Skeletal muscle tissue (tissue), 4 donors: ENCODE measurements around the gene AFF1. TPM values are rescaled to one million over a fixed set of nuclear protein-coding genes. Genes with fewer than 3 reads are reported as not detected.
A peak's percentile ranks its signal among the peaks of the same experiment; 100 is the strongest.

ENCODE experiments used
- H3K27ac ChIP-seq: one replicate; pipeline ENCODE4 v1.7.0; 2013; ENCODE audit warnings: mild to moderate bottlenecking, low read depth, low read length, inconsistent platforms
- H3K27me3 ChIP-seq, 3 donors: one replicate each; pipeline ENCODE4 v1.7.0; 2013; ENCODE audit warnings: low read length in 3 of 3; ENCODE audit not compliant: control insufficient read depth in 3 of 3, insufficient read depth in 3 of 3
- H3K36me3 ChIP-seq, 3 donors: one replicate each; pipeline ENCODE4 v1.7.0; 2013; ENCODE audit warnings: low read length in 3 of 3; ENCODE audit not compliant: control insufficient read depth in 3 of 3, insufficient read depth in 3 of 3
- H3K4me1 ChIP-seq, 3 donors: one replicate each; pipeline ENCODE4 v1.7.0; 2013; ENCODE audit warnings: low read length in 3 of 3, mild to moderate bottlenecking in 3 of 3; ENCODE audit not compliant: control insufficient read depth in 3 of 3, insufficient read depth in 3 of 3
- H3K4me3 ChIP-seq, 3 donors: one replicate each; pipeline ENCODE4 v1.7.0; 2013; ENCODE audit warnings: low read length in 3 of 3
- H3K9ac ChIP-seq, 3 donors: one replicate each; pipeline ENCODE4 v1.7.0; 2013; ENCODE audit warnings: low read length in 3 of 3, mild to moderate bottlenecking in 3 of 3, moderate library complexity in 2 of 3, low read depth in 1 of 3
- H3K9me3 ChIP-seq, 3 donors: one replicate each; pipeline ENCODE4 v1.7.0; 2013; ENCODE audit warnings: low read length in 3 of 3; ENCODE audit not compliant: control insufficient read depth in 3 of 3
- total RNA-seq: library from RNA; depleted of rRNA; stranded (reverse); fragments of >200 nt; gene quantifications from one replicate; pipeline ENCODE4 v1.2.3, GENCODE V29; 2014
- donor health status: Osteomylitis.

AFF1 gene
- total RNA-seq, 1 donor from 2014 or later: 21.9 TPM

- peak overlapping the region in 1 of 3 donors; percentile 25 for H3K4me3 ChIP-seq
- H3K9ac ChIP-seq: no peak overlapping the region
- no peaks in the 10 kb centered on the region for H3K36me3 ChIP-seq
- no peaks in the 10 kb centered on the region for H3K9me3 ChIP-seq
- H3K27ac ChIP-seq: peak overlapping the region; percentile 10
- H3K4me1 ChIP-seq: peaks cover 14 to 38% (median 24%) of the 10 kb centered on the region in 3 donors
- no peaks in the 10 kb centered on the region for H3K27me3 ChIP-seq
Observed at GRCh38 chr4:86938771-86939520, 4.1 kb downstream of the AFF1 start.

- Histone ChIP-seq H3K27me3 (no peaks in the 10 kb centered on the region), H3K4me3 (no peak overlapping the region), H3K27ac (peak overlapping the region; percentile 0), H3K36me3 (no peaks in the 10 kb centered on the region), H3K4me1 (peaks cover 15 to 35% (median 24%) of the 10 kb centered on the region in 3 donors), H3K9ac (peak overlapping the region in 1 of 3 donors; percentile 35), H3K9me3 (no peaks in the 10 kb centered on the region)
Observed at GRCh38 chr4:86939729-86940575, 5.1 kb downstream of the AFF1 start.

DNA sequence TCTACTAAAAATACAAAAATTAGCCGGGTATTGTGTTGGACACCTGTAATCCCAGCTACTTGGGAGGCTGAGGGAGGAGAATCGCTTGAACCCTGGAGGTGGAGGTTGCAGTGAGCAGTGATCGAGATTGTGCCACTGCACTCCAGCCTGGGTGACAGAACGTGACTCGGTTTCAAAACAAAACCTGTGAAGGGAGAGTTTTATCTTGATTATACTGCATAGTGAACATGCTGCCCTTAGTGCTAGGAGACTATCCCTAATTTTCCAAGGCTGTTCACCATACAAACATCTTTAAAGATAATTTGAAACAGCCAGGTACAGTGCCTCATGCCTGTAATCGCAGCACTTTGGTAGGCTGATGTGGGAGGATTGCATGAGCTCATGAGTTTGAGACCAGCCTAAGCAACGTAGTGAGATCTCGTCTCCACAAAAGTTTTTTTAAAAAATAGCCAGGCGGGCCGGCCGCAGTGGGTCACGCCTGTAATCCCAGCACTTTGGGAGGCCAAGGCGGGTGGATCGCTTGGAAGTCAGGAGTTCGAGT is 6.2 kb downstream of the AFF1 start:
- H3K9ac ChIP-seq: no peak overlapping the region
- H3K4me1 ChIP-seq: peaks cover 17 to 32% (median 23%) of the 10 kb centered on the region in 3 donors
- no peaks in the 10 kb centered on the region for H3K36me3 ChIP-seq
- H3K27me3 ChIP-seq: no peaks in the 10 kb centered on the region
- H3K27ac ChIP-seq: no peak overlapping the region
- no peaks in the 10 kb centered on the region for H3K9me3 ChIP-seq
- H3K4me3 ChIP-seq: no peak overlapping the region

DNA sequence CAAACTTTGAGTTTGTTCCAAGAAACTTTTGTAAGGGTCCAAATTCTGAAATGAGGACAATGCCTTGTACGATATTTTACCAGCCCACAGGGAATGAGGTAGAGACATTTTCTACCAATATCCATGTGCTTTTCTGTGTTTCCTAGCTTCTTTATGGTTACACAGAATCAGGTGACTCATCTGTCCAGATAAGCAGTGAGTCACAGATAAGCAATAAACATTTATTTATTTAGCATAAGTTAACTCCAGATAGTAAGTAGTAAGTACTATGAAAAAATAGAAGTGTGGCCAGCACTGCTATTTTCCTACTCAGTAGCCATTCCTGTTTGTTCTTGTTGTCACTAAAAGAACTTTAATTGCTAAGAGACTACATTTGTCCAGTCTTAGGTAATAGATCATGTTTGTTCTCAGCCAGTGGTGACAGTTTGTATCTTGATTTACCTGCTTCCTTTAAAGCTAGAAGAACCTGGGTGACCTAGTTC is 7.4 kb downstream of the AFF1 start:
- Histone ChIP-seq H3K27ac (no peak overlapping the region), H3K27me3 (no peaks in the 10 kb centered on the region), H3K4me1 (peaks cover 17 to 32% (median 18%) of the 10 kb centered on the region in 3 donors), H3K9me3 (no peaks in the 10 kb centered on the region), H3K9ac (no peak overlapping the region), H3K36me3 (no peaks in the 10 kb centered on the region), H3K4me3 (no peak overlapping the region)

- Histone ChIP-seq H3K4me1 (peaks cover 5 to 18% (median 14%) of the 10 kb centered on the region in 3 donors), H3K27ac (no peak overlapping the region)
Observed at GRCh38 chr4:86944964-86945781, 10.4 kb downstream of the AFF1 start.

DNA sequence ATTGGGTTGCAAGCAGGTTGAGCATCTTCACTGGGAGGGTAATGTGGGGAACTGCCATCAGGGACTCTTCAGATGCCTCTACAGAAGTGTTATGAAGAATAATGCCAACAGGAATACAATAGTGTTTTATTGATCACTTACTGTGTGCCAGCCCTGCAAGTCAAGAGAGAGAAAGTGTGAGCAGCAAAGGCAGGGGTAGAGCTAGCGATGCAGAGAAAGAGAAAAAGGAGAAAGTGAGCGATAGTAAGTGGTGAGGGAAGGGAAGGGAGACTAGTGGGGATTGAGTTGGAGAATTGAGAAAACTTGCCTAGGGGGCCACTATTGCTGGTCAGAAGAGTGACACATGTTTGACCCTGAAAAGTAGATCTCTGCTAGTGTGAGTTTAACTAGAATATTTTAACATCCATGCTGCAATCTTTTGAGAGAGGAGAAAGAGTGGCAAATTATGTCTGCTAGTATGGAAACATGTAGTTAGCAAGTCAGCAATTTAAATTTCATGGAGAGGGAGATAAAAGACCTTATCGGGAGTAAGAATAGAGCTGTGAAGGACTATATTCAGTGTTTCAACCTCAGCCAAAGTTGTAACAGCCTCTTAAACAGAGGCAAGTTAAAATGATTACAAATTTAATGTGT is 12.2 kb downstream of the AFF1 start:
- H3K9ac ChIP-seq: no peak overlapping the region
- H3K9me3 ChIP-seq: no peaks in the 10 kb centered on the region
- peaks cover 0 to 7% (median 3%) of the 10 kb centered on the region in 3 donors for H3K36me3 ChIP-seq
- no peak overlapping the region for H3K27ac ChIP-seq
- H3K4me1 ChIP-seq: peaks cover 14 to 16% (median 15%) of the 10 kb centered on the region in 3 donors
- no peak overlapping the region for H3K4me3 ChIP-seq
- H3K27me3 ChIP-seq: no peaks in the 10 kb centered on the region

More at GRCh38 chr4:86944964-86945781, 10.4 kb downstream of the AFF1 start:
- Histone ChIP-seq H3K9me3 (no peaks in the 10 kb centered on the region), H3K9ac (no peak overlapping the region), H3K36me3 (peaks cover 0 to 7% (median 3%) of the 10 kb centered on the region in 3 donors), H3K4me3 (no peak overlapping the region), H3K27me3 (no peaks in the 10 kb centered on the region)

DNA sequence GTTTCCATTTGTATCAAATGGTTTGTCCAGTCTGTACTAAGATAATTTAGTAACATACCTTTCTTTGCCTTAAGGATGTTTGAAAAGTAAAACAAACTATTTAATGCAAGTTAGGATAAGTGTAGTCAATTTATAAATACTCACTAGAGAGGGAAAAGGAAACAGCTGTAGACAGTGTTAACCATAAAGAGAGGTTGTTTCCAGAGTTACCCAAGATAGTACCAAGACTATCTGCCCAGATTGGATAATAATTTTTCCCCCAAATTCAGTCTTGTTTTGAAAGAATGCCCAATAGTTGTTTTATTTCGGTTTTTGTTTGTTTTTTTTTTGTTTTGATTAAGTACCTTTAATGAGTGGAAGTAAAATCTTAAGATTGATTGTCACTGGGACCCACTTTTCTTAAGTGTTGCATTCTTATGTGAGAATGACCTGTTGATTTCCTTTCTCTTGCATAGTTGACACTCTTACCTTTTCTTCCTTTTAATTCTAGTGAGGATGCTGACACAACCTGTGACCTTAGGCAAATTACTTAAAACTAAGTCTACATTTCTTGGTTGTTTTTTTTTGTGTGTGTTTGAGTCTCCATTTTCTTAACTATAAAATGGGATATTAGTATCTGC is 12.8 kb downstream of the AFF1 start:
- H3K27me3 ChIP-seq: no peaks in the 10 kb centered on the region
- no peak overlapping the region for H3K4me3 ChIP-seq
- peaks cover 12 to 16% (median 14%) of the 10 kb centered on the region in 3 donors for H3K4me1 ChIP-seq
- peaks cover 0 to 7% (median 3%) of the 10 kb centered on the region in 3 donors for H3K36me3 ChIP-seq
- no peak overlapping the region for H3K27ac ChIP-seq
- H3K9me3 ChIP-seq: no peaks in the 10 kb centered on the region
- no peak overlapping the region for H3K9ac ChIP-seq

DNA sequence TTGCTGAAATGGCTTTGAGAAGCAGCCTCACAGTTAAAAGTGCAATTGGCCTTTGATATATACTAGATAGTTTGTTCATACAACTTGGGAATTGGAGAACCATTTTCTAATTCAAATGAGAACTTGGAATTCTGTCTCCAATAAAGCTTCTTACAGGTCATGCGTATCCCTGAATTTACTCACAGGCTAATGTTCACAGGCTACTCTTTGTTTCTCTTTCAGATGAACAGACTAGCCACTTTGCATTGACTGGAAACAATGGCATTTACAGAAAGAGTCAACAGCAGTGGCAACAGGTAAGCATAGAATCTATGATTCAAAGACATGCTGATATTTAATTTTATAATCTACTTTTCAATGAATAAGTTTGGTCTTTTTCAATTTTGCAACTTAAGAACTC is 13.5 kb downstream of the AFF1 start:
- Histone ChIP-seq H3K9me3 (no peaks in the 10 kb centered on the region), H3K27ac (no peak overlapping the region), H3K4me3 (no peak overlapping the region), H3K4me1 (peaks cover 12 to 16% (median 14%) of the 10 kb centered on the region in 3 donors), H3K36me3 (peaks cover 0 to 7% (median 3%) of the 10 kb centered on the region in 3 donors), H3K9ac (no peak overlapping the region), H3K27me3 (no peaks in the 10 kb centered on the region)
